ENCODE results near the gene ANKRD45.

- no peak for TF ChIP-seq EZH2 (IDR thresholded peaks at IDR 0.05; ENCODE audit: insufficient read depth, poor library complexity, severe bottlenecking)
- TF ChIP-seq EZH2phosphoT487 (IDR thresholded peaks at IDR 0.05; ENCODE audit: insufficient read depth, low read depth) = no peak
Measured at GRCh38 chr1:173603056-173603591, 66.5 kb downstream of the ANKRD45 start, which contains the start of gene SLC9C2.

Data from GM23248 (cell line).